Neuronal stem cell (in vitro differentiated cells): Measurements from ENCODE around the gene ARHGAP26.

Experiments used
- DNase-seq: peaks from one replicate; pipeline ENCODE4 v3.0.0-alpha.2; 2013; ENCODE audit warnings: low spot score
- H2AFZ ChIP-seq: one replicate; pipeline ENCODE4 v1.6.1; 2013; ENCODE audit warnings: mild to moderate bottlenecking, low read length, inconsistent platforms
- H2AK5ac ChIP-seq: 2 replicates; pipeline ENCODE4 v1.6.1; 2013; ENCODE audit warnings: low read depth, mild to moderate bottlenecking, inconsistent platforms, low read length, moderate library complexity, mixed read lengths
- H2BK120ac ChIP-seq: 2 replicates; pipeline ENCODE4 v1.6.1; 2013; ENCODE audit warnings: low read depth, mild to moderate bottlenecking, inconsistent platforms, low read length, moderate library complexity, mixed read lengths
- H2BK12ac ChIP-seq: one replicate; pipeline ENCODE4 v1.6.1; 2013; ENCODE audit warnings: low read length, inconsistent platforms
- H2BK15ac ChIP-seq: 2 replicates; pipeline ENCODE4 v1.6.1; 2013; ENCODE audit warnings: mild to moderate bottlenecking, low read length, inconsistent platforms, mixed read lengths
- H2BK5ac ChIP-seq: one replicate; pipeline ENCODE4 v1.6.1; 2013; ENCODE audit warnings: inconsistent platforms, mild to moderate bottlenecking, low read length, moderate library complexity
- H3K14ac ChIP-seq: one replicate; pipeline ENCODE4 v1.6.1; 2013; ENCODE audit warnings: low read length, inconsistent platforms
- H3K18ac ChIP-seq: 2 replicates; pipeline ENCODE4 v1.6.1; 2013; ENCODE audit warnings: low read length, inconsistent platforms
- H3K23ac ChIP-seq: 2 replicates; pipeline ENCODE4 v1.6.1; 2013; ENCODE audit warnings: low read depth, mild to moderate bottlenecking, mixed read lengths, low read length, inconsistent platforms; ENCODE audit not compliant: poor library complexity
- H3K27ac ChIP-seq: replicated peaks from 3 replicates; pipeline ENCODE4 v1.5.1; 2013; ENCODE audit warnings: low read length, inconsistent platforms
- H3K27me3 ChIP-seq, 3 experiments: 2 replicates each; pipeline ENCODE4 v1.6.1; 2013; ENCODE audit warnings: low read length in 3 of 3, mild to moderate bottlenecking in 2 of 3, inconsistent platforms in 1 of 3, low read depth in 1 of 3, mixed read lengths in 1 of 3, moderate library complexity in 1 of 3; ENCODE audit not compliant: control insufficient read depth in 3 of 3, insufficient read depth in 3 of 3
- H3K36me3 ChIP-seq, 2 donors: replicated peaks in 1 of 2; 2 replicates each; pipeline ENCODE4 v1.6.1; 2013; ENCODE audit warnings: low read length in 2 of 2; ENCODE audit not compliant: control insufficient read depth in 2 of 2, insufficient read depth in 2 of 2
- H3K4ac ChIP-seq: 2 replicates; pipeline ENCODE4 v1.6.1; 2013; ENCODE audit warnings: inconsistent platforms, mild to moderate bottlenecking, low read length, moderate library complexity
- H3K4me1 ChIP-seq, 2 donors: 1 replicate in 1 of 2; 2 replicates in 1 of 2; pipeline ENCODE4 v1.6.1; 2013; ENCODE audit warnings: low read length in 2 of 2, low read depth in 1 of 2; ENCODE audit not compliant: control insufficient read depth in 2 of 2, insufficient read depth in 1 of 2
- H3K4me2 ChIP-seq: one replicate; pipeline ENCODE4 v1.6.1; 2013; ENCODE audit warnings: mild to moderate bottlenecking, low read length, inconsistent platforms; ENCODE audit not compliant: insufficient read depth, poor library complexity, severe bottlenecking
- H3K4me3 ChIP-seq, 2 donors: 2 replicates each; pipeline ENCODE4 v1.5.1; 2013; ENCODE audit warnings: low read length in 2 of 2, mild to moderate bottlenecking in 2 of 2, inconsistent platforms in 1 of 2, moderate library complexity in 1 of 2
- H3K79me1 ChIP-seq: one replicate; pipeline ENCODE4 v1.6.1; 2013; ENCODE audit warnings: low read depth, mild to moderate bottlenecking, inconsistent platforms, low read length, moderate library complexity
- H3K9ac ChIP-seq: one replicate; pipeline ENCODE4 v1.6.1; 2013; ENCODE audit warnings: mild to moderate bottlenecking, low read depth, low read length, inconsistent platforms; ENCODE audit not compliant: poor library complexity
- H3K9me3 ChIP-seq, 2 donors: replicated peaks in 1 of 2; 2 replicates each; pipeline versions ENCODE3 to v1.6.1; 2013; ENCODE audit warnings: low read length in 2 of 2, mild to moderate bottlenecking in 2 of 2, inconsistent platforms in 1 of 2, low read depth in 1 of 2, mixed read lengths in 1 of 2, moderate library complexity in 1 of 2; ENCODE audit not compliant: control insufficient read depth in 2 of 2, insufficient read depth in 1 of 2
- H4K8ac ChIP-seq: one replicate; pipeline ENCODE4 v1.6.1; 2013; ENCODE audit warnings: low read depth, mild to moderate bottlenecking, inconsistent platforms, low read length, moderate library complexity
- H4K91ac ChIP-seq: one replicate; pipeline ENCODE4 v1.6.1; 2013; ENCODE audit warnings: low read length, low read depth, mild to moderate bottlenecking, inconsistent platforms; ENCODE audit not compliant: poor library complexity
- WGBS, 2 donors: extraction: QIAGEN DNeasy Blood & Tissue Kit; methylation state at CpG; one replicate each; pipeline ENCODE4 v1.1.7; 2013; ENCODE audit warnings: missing lambda C conversion rate in 2 of 2, mixed read lengths in 1 of 2; ENCODE audit not compliant: insufficient read length in 2 of 2, insufficient replicate concordance in 1 of 2; ENCODE audit errors: extremely low coverage in 2 of 2; 5-methylcytosine and 5-hydroxymethylcytosine counted together

The ARHGAP26 gene

GRCh38 chr5:143225511-143225910 is 455.3 kb downstream of the ARHGAP26 start:
- Histone ChIP-seq H4K91ac (no peak overlapping the region), H3K18ac (no peak overlapping the region), H3K4me3 (no peak overlapping the region), H2BK5ac (no peak overlapping the region), H2BK15ac (no peak overlapping the region), H3K36me3 (no peaks in the 10 kb centered on the region), H4K8ac (no peak overlapping the region), H2BK12ac (no peak overlapping the region), H2AFZ (no peak overlapping the region), H3K4me2 (no peak overlapping the region), H3K27ac (no peak overlapping the region), H3K9ac (no peak overlapping the region), H3K14ac (no peak overlapping the region), H3K23ac (no peak overlapping the region), H3K4me1 (peaks cover 10 to 16% of the 10 kb centered on the region in 2 donors), H3K9me3 (no peaks in the 10 kb centered on the region), H2AK5ac (no peak overlapping the region), H3K4ac (no peak overlapping the region), H2BK120ac (no peak overlapping the region), H3K79me1 (no peaks in the 10 kb centered on the region), H3K27me3 (no peaks in the 10 kb centered on the region)
- WGBS, 2 donors, result no CpG with 5 or more reads among the region's 4 CpGs
- DNase-seq, result no peak

- DNase-seq, result no peak
- Histone ChIP-seq H2AFZ (no peak overlapping the region), H2BK5ac (no peak overlapping the region), H3K9me3 (no peaks in the 10 kb centered on the region), H2BK15ac (no peak overlapping the region), H3K27me3 (no peaks in the 10 kb centered on the region), H2AK5ac (no peak overlapping the region), H3K4me1 (peaks cover 10 to 13% of the 10 kb centered on the region in 2 donors), H3K79me1 (no peaks in the 10 kb centered on the region), H3K18ac (no peak overlapping the region), H4K8ac (no peak overlapping the region), H3K4me2 (no peak overlapping the region), H3K36me3 (no peaks in the 10 kb centered on the region), H2BK120ac (no peak overlapping the region), H3K14ac (no peak overlapping the region), H3K4me3 (no peak overlapping the region), H3K27ac (no peak overlapping the region), H2BK12ac (no peak overlapping the region), H3K9ac (no peak overlapping the region), H4K91ac (no peak overlapping the region), H3K4ac (no peak overlapping the region), H3K23ac (no peak overlapping the region)
- no CpG with 5 or more reads among the region's 3 CpGs for WGBS, 2 donors
These were observed 456.2 kb downstream of the ARHGAP26 start for GRCh38 chr5:143226361-143226760.

- no peak overlapping the region for H3K18ac ChIP-seq
- H2AFZ ChIP-seq, result no peak overlapping the region
- no peak overlapping the region for H2AK5ac ChIP-seq
- H3K4me2 ChIP-seq, result no peak overlapping the region
- no peak overlapping the region for H3K23ac ChIP-seq
- H3K36me3 ChIP-seq, result no peaks in the 10 kb centered on the region
- H2BK12ac ChIP-seq, result no peak overlapping the region
- no peak for DNase-seq
- H4K8ac ChIP-seq, result no peak overlapping the region
- H3K4me1 ChIP-seq, result peaks cover 10% of the 10 kb centered on the region in 2 donors
- H3K4me3 ChIP-seq, result no peak overlapping the region
- no peak overlapping the region for H2BK15ac ChIP-seq
- H2BK5ac ChIP-seq, result no peak overlapping the region
- no peak overlapping the region for H4K91ac ChIP-seq
- no peak overlapping the region for H2BK120ac ChIP-seq
- no peak overlapping the region for H3K4ac ChIP-seq
- no peak overlapping the region for H3K9ac ChIP-seq
- no peak overlapping the region for H3K14ac ChIP-seq
- no CpG with 5 or more reads among the region's 3 CpGs for WGBS, 2 donors
- no peaks in the 10 kb centered on the region for H3K9me3 ChIP-seq
- no peaks in the 10 kb centered on the region for H3K27me3 ChIP-seq
- no peak overlapping the region for H3K27ac ChIP-seq
- H3K79me1 ChIP-seq, result no peaks in the 10 kb centered on the region
These were observed 456.7 kb downstream of the ARHGAP26 start for GRCh38 chr5:143226872-143227271.

GRCh38 chr5:143227301-143227700 is 457.1 kb downstream of the ARHGAP26 start:
- WGBS, 2 donors, result no CpG with 5 or more reads among the region's 6 CpGs
- no peak overlapping the region for H3K4ac ChIP-seq
- no peak overlapping the region for H3K4me3 ChIP-seq
- H3K14ac ChIP-seq, result no peak overlapping the region
- no peaks in the 10 kb centered on the region for H3K79me1 ChIP-seq
- no peak overlapping the region for H2BK15ac ChIP-seq
- H3K23ac ChIP-seq, result no peak overlapping the region
- H2BK12ac ChIP-seq, result no peak overlapping the region
- no peaks in the 10 kb centered on the region for H3K9me3 ChIP-seq
- no peak overlapping the region for H2AK5ac ChIP-seq
- H3K18ac ChIP-seq, result no peak overlapping the region
- no peaks in the 10 kb centered on the region for H3K27me3 ChIP-seq
- H2BK120ac ChIP-seq, result no peak overlapping the region
- H3K4me1 ChIP-seq, result peaks cover 7% of the 10 kb centered on the region in 2 donors
- no peak overlapping the region for H4K91ac ChIP-seq
- H3K36me3 ChIP-seq, result no peaks in the 10 kb centered on the region
- H3K4me2 ChIP-seq, result no peak overlapping the region
- no peak overlapping the region for H4K8ac ChIP-seq
- no peak overlapping the region for H3K9ac ChIP-seq
- no peak overlapping the region for H2BK5ac ChIP-seq
- H3K27ac ChIP-seq, result no peak overlapping the region
- DNase-seq, result no peak
- H2AFZ ChIP-seq, result no peak overlapping the region
